SJCRH30 (cell line): ENCODE data around the gene SERPINB4. TPM values are rescaled to one million over a fixed set of nuclear protein-coding genes. Genes with fewer than 3 reads are reported as not detected.

Experiments
- DNase-seq, 2 experiments: peaks; one replicate each; pipeline ENCODE4 v3.0.0-alpha.2; 2015 to 2020
- H3K27ac ChIP-seq: fragments of 250-450 bp; sonication (Bioruptor Pico); 2 replicates; pipeline ENCODE4 v1.5.1; 2020; ENCODE audit warnings: mild to moderate bottlenecking, moderate library complexity
- H3K27me3 ChIP-seq: fragments of 250-450 bp; sonication (Bioruptor Pico); 2 replicates; pipeline ENCODE4 v1.5.1; 2020; ENCODE audit warnings: mild to moderate bottlenecking, moderate library complexity
- H3K36me3 ChIP-seq: fragments of 250-450 bp; sonication (Bioruptor Pico); 2 replicates; pipeline ENCODE4 v1.5.1; 2020; ENCODE audit warnings: mild to moderate bottlenecking, moderate library complexity
- H3K4me1 ChIP-seq: fragments of 250-450 bp; sonication (Bioruptor Pico); 2 replicates; pipeline ENCODE4 v1.5.1; 2020; ENCODE audit warnings: mild to moderate bottlenecking, moderate library complexity
- H3K4me3 ChIP-seq: fragments of 250-450 bp; sonication (Bioruptor Pico); 2 replicates; pipeline ENCODE4 v1.5.1; 2020; ENCODE audit warnings: mild to moderate bottlenecking, moderate library complexity
- H3K9me3 ChIP-seq: fragments of 250-450 bp; sonication (Bioruptor Pico); replicated peaks from 2 replicates; pipeline ENCODE4 v1.5.1; 2020; ENCODE audit warnings: mild to moderate bottlenecking, moderate library complexity
- total RNA-seq: library from RNA; depleted of rRNA; stranded (reverse); fragments of >200 nt; shearing (Covaris generic); gene quantifications from 2 replicates; pipeline ENCODE4 v1.2.3, GENCODE V29; 2014; rRNA removed

SERPINB4 gene
- total RNA-seq, 1 experiment from 2014 or later = not detected

GRCh38 chr18:63603772-63604171, 40.3 kb downstream of the SERPINB4 start:
- Histone ChIP-seq H3K27me3 (no peaks in the 10 kb centered on the region), H3K27ac (no peak overlapping the region), H3K9me3 (no peaks in the 10 kb centered on the region), H3K36me3 (no peaks in the 10 kb centered on the region), H3K4me1 (no peaks in the 10 kb centered on the region), H3K4me3 (no peak overlapping the region)
- no peak for DNase-seq

GRCh38 chr18:63603355-63603754, 40.7 kb downstream of the SERPINB4 start:
- H3K9me3 ChIP-seq = no peaks in the 10 kb centered on the region
- H3K27me3 ChIP-seq = no peaks in the 10 kb centered on the region
- no peak for DNase-seq
- H3K27ac ChIP-seq = no peak overlapping the region
- no peak overlapping the region for H3K4me3 ChIP-seq
- H3K4me1 ChIP-seq = no peaks in the 10 kb centered on the region
- H3K36me3 ChIP-seq = no peaks in the 10 kb centered on the region

GRCh38 chr18:63596964-63597363, 47.1 kb downstream of the SERPINB4 start:
- H3K27me3 ChIP-seq = no peaks in the 10 kb centered on the region
- no peaks in the 10 kb centered on the region for H3K36me3 ChIP-seq
- no peaks in the 10 kb centered on the region for H3K9me3 ChIP-seq
- DNase-seq = no peak
- H3K27ac ChIP-seq = no peak overlapping the region
- H3K4me1 ChIP-seq = no peaks in the 10 kb centered on the region
- no peak overlapping the region for H3K4me3 ChIP-seq

GRCh38 chr18:63592471-63592870, 51.6 kb downstream of the SERPINB4 start:
- H3K27ac ChIP-seq = no peak overlapping the region
- no peaks in the 10 kb centered on the region for H3K4me1 ChIP-seq
- no peaks in the 10 kb centered on the region for H3K9me3 ChIP-seq
- H3K4me3 ChIP-seq = no peak overlapping the region
- no peak for DNase-seq
- no peaks in the 10 kb centered on the region for H3K27me3 ChIP-seq
- H3K36me3 ChIP-seq = no peaks in the 10 kb centered on the region

GRCh38 chr18:63591725-63592124, 52.3 kb downstream of the SERPINB4 start:
- H3K4me1 ChIP-seq = no peaks in the 10 kb centered on the region
- H3K27ac ChIP-seq = no peak overlapping the region
- no peaks in the 10 kb centered on the region for H3K9me3 ChIP-seq

GRCh38 chr18:63590966-63591695, 52.9 kb downstream of the SERPINB4 start:
- H3K4me1 ChIP-seq = no peaks in the 10 kb centered on the region
- no peak overlapping the region for H3K27ac ChIP-seq
- no peak for DNase-seq
- no peaks in the 10 kb centered on the region for H3K9me3 ChIP-seq
- H3K4me3 ChIP-seq = no peak overlapping the region
- H3K27me3 ChIP-seq = no peaks in the 10 kb centered on the region
- H3K36me3 ChIP-seq = no peaks in the 10 kb centered on the region

More at GRCh38 chr18:63591725-63592124, 52.3 kb downstream of the SERPINB4 start:
- no peak for DNase-seq
- Histone ChIP-seq H3K27me3 (no peaks in the 10 kb centered on the region), H3K36me3 (no peaks in the 10 kb centered on the region), H3K4me3 (no peak overlapping the region)

- no peaks in the 10 kb centered on the region for H3K4me1 ChIP-seq
- H3K27ac ChIP-seq = no peak overlapping the region
- H3K36me3 ChIP-seq = no peaks in the 10 kb centered on the region
- H3K9me3 ChIP-seq = no peaks in the 10 kb centered on the region
- H3K4me3 ChIP-seq = no peak overlapping the region
- DNase-seq = no peak
- H3K27me3 ChIP-seq = no peaks in the 10 kb centered on the region
Observed at GRCh38 chr18:63590373-63590772, 53.7 kb downstream of the SERPINB4 start.

GRCh38 chr18:63588909-63589308, 55.1 kb downstream of the SERPINB4 start:
- no peaks in the 10 kb centered on the region for H3K27me3 ChIP-seq
- H3K4me3 ChIP-seq = no peak overlapping the region
- no peak overlapping the region for H3K27ac ChIP-seq

More at GRCh38 chr18:63588909-63589308, 55.1 kb downstream of the SERPINB4 start:
- DNase-seq = no peak
- Histone ChIP-seq H3K36me3 (no peaks in the 10 kb centered on the region), H3K9me3 (no peaks in the 10 kb centered on the region), H3K4me1 (no peaks in the 10 kb centered on the region)

Other genes starting within 250 kb of the SERPINB4 start
- gene VPS4B, start 221.8 kb downstream of the SERPINB4 start, total RNA-seq = 21.2 and 21.9 TPM in 2 replicates
- not detected in 2 replicates for gene SERPINB5, start 167.3 kb downstream of the SERPINB4 start, total RNA-seq
- not detected in 2 replicates for gene SERPINB12, start 101.9 kb downstream of the SERPINB4 start, total RNA-seq
- not detected in 2 replicates for gene SERPINB13, start 56.9 kb downstream of the SERPINB4 start, total RNA-seq
- gene SERPINB3, start 17.6 kb upstream of the SERPINB4 start, total RNA-seq = not detected in 2 replicates
- not detected in 2 replicates for gene SERPINB11, start 58.7 kb upstream of the SERPINB4 start, total RNA-seq
- gene SERPINB7, start 131.2 kb upstream of the SERPINB4 start, total RNA-seq = not detected in 2 replicates
- gene SERPINB2, start 243.4 kb upstream of the SERPINB4 start, total RNA-seq = not detected in 2 replicates